Measurements from ENCODE around the gene KCNF1. TPM values are rescaled to one million over a fixed set of nuclear protein-coding genes. Genes with fewer than 3 reads are reported as not detected.

Gene KCNF1
- total and polyA plus RNA-seq, 10 of the 15 experiments (the other 5 are each of a cell fraction or from before 2014, with no cell fraction given), result not detected

DNA sequence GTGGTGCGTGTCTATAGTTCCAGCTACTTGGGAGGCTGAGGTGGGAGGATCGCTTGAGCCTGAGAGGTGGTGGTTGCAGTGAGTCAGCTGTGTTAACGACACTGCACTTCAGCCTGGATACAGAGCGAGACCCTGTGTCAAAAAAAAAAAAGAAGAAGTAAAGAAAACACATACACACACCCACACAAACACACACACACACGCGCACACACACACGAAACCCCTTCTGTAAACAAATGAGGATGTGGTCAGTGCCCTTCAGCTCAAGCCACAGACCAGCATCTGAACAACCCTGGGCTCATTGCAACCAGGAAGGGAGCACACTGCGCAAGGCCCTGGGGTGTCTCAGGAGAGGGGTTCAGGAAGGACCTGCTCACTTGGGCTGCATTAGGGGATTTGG is 47.9 kb upstream of the KCNF1 start (continued):
- TF ChIP-seq BHLHE40 (IDR thresholded peaks at IDR 0.05; ENCODE audit: borderline replicate concordance in 1 of 2, low read depth in 2 of 2, low read length in 1 of 2) (peak; percentile 37 to 47; a peak in 2 of 4 replicates), ZZZ3 (IDR thresholded peaks at IDR 0.05; ENCODE audit: control insufficient read depth, insufficient read length, low read depth) (no peak), RB1 (IDR thresholded peaks at IDR 0.05; ENCODE audit: borderline replicate concordance) (no peak), SRF (IDR thresholded peaks at IDR 0.05; ENCODE audit: low read depth in 2 of 2, low read length in 2 of 2) (no peak), CHD1 (IDR thresholded peaks at IDR 0.05; ENCODE audit: low read depth, low read length) (no peak), ZNF384 (IDR thresholded peaks at IDR 0.05; ENCODE audit: borderline replicate concordance, low read depth, low read length) (peak; percentile 91), SPI1 (IDR thresholded peaks at IDR 0.05; ENCODE audit: borderline replicate concordance, insufficient read depth, low read depth, low read length) (peak; percentile 83), CBFB (IDR thresholded peaks at IDR 0.05; ENCODE audit: low read depth) (0 out of 2 replicates have a peak, but pooled peaks have one; percentile 62), STAT1 (conservative IDR thresholded peaks at IDR 0.05) (no peak)
- TF ChIP-seq, protein P1, sequence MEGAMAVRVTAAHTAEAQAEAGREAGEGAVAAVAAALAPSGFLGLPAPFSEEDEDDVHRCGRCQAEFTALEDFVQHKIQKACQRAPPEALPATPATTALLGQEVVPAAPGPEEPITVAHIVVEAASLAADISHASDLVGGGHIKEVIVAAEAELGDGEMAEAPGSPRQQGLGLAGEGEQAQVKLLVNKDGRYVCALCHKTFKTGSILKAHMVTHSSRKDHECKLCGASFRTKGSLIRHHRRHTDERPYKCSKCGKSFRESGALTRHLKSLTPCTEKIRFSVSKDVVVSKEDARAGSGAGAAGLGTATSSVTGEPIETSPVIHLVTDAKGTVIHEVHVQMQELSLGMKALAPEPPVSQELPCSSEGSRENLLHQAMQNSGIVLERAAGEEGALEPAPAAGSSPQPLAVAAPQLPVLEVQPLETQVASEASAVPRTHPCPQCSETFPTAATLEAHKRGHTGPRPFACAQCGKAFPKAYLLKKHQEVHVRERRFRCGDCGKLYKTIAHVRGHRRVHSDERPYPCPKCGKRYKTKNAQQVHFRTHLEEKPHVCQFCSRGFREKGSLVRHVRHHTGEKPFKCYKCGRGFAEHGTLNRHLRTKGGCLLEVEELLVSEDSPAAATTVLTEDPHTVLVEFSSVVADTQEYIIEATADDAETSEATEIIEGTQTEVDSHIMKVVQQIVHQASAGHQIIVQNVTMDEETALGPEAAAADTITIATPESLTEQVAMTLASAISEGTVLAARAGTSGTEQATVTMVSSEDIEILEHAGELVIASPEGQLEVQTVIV (IDR thresholded peaks at IDR 0.05; ENCODE audit: borderline replicate concordance, partially characterized antibody), result no peak
- TF ChIP-seq, protein P2, sequence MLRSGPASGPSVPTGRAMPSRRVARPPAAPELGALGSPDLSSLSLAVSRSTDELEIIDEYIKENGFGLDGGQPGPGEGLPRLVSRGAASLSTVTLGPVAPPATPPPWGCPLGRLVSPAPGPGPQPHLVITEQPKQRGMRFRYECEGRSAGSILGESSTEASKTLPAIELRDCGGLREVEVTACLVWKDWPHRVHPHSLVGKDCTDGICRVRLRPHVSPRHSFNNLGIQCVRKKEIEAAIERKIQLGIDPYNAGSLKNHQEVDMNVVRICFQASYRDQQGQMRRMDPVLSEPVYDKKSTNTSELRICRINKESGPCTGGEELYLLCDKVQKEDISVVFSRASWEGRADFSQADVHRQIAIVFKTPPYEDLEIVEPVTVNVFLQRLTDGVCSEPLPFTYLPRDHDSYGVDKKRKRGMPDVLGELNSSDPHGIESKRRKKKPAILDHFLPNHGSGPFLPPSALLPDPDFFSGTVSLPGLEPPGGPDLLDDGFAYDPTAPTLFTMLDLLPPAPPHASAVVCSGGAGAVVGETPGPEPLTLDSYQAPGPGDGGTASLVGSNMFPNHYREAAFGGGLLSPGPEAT (IDR thresholded peaks at IDR 0.05; ENCODE audit: low read depth), result peak; percentile 35; the same call in 1 of the 2 replicates
- TF ChIP-seq, protein P3, sequence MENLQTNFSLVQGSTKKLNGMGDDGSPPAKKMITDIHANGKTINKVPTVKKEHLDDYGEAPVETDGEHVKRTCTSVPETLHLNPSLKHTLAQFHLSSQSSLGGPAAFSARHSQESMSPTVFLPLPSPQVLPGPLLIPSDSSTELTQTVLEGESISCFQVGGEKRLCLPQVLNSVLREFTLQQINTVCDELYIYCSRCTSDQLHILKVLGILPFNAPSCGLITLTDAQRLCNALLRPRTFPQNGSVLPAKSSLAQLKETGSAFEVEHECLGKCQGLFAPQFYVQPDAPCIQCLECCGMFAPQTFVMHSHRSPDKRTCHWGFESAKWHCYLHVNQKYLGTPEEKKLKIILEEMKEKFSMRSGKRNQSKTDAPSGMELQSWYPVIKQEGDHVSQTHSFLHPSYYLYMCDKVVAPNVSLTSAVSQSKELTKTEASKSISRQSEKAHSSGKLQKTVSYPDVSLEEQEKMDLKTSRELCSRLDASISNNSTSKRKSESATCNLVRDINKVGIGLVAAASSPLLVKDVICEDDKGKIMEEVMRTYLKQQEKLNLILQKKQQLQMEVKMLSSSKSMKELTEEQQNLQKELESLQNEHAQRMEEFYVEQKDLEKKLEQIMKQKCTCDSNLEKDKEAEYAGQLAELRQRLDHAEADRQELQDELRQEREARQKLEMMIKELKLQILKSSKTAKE (IDR thresholded peaks at IDR 0.05; ENCODE audit: low read depth, poor library complexity, severe bottlenecking), result no peak
- TF ChIP-seq, protein P4, sequence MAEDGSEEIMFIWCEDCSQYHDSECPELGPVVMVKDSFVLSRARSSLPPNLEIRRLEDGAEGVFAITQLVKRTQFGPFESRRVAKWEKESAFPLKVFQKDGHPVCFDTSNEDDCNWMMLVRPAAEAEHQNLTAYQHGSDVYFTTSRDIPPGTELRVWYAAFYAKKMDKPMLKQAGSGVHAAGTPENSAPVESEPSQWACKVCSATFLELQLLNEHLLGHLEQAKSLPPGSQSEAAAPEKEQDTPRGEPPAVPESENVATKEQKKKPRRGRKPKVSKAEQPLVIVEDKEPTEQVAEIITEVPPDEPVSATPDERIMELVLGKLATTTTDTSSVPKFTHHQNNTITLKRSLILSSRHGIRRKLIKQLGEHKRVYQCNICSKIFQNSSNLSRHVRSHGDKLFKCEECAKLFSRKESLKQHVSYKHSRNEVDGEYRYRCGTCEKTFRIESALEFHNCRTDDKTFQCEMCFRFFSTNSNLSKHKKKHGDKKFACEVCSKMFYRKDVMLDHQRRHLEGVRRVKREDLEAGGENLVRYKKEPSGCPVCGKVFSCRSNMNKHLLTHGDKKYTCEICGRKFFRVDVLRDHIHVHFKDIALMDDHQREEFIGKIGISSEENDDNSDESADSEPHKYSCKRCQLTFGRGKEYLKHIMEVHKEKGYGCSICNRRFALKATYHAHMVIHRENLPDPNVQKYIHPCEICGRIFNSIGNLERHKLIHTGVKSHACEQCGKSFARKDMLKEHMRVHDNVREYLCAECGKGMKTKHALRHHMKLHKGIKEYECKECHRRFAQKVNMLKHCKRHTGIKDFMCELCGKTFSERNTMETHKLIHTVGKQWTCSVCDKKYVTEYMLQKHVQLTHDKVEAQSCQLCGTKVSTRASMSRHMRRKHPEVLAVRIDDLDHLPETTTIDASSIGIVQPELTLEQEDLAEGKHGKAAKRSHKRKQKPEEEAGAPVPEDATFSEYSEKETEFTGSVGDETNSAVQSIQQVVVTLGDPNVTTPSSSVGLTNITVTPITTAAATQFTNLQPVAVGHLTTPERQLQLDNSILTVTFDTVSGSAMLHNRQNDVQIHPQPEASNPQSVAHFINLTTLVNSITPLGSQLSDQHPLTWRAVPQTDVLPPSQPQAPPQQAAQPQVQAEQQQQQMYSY (CRISPR knock-in tag; IDR thresholded peaks at IDR 0.05), result no peak
- TF ChIP-seq, protein P5, sequence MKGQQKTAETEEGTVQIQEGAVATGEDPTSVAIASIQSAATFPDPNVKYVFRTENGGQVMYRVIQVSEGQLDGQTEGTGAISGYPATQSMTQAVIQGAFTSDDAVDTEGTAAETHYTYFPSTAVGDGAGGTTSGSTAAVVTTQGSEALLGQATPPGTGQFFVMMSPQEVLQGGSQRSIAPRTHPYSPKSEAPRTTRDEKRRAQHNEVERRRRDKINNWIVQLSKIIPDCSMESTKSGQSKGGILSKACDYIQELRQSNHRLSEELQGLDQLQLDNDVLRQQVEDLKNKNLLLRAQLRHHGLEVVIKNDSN (IDR thresholded peaks at IDR 0.05; ENCODE audit: borderline replicate concordance, extremely low read length, insufficient read depth, low read depth, low read length), result no peak
- TF ChIP-seq, protein P6, sequence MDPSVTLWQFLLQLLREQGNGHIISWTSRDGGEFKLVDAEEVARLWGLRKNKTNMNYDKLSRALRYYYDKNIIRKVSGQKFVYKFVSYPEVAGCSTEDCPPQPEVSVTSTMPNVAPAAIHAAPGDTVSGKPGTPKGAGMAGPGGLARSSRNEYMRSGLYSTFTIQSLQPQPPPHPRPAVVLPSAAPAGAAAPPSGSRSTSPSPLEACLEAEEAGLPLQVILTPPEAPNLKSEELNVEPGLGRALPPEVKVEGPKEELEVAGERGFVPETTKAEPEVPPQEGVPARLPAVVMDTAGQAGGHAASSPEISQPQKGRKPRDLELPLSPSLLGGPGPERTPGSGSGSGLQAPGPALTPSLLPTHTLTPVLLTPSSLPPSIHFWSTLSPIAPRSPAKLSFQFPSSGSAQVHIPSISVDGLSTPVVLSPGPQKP (IDR thresholded peaks at IDR 0.05; ENCODE audit: low read depth, low read length), result no peak
